ENCODE data around the gene GPRIN1.

The GPRIN1 gene

GRCh38 chr5:176577312-176578176 is 32.4 kb downstream of the GPRIN1 start:
- no peaks in the 10 kb centered on the region for H3K4me1 ChIP-seq (ENCODE audit: control insufficient read depth, insufficient read depth, low read length)
- TF ChIP-seq ZNF560 (tag by site-specific recombination; IDR thresholded peaks at IDR 0.05; ENCODE audit: borderline replicate concordance): no peak
- TF ChIP-seq GLI2 (tag by site-specific recombination; IDR thresholded peaks at IDR 0.05; ENCODE audit: borderline replicate concordance, low read depth): no peak
- no peak for TF ChIP-seq ZNF175 (tag by site-specific recombination; IDR thresholded peaks at IDR 0.05)
- no peak for TF ChIP-seq ZNF132 (tag by site-specific recombination; IDR thresholded peaks at IDR 0.05; ENCODE audit: borderline replicate concordance)
- no peak for TF ChIP-seq ZNF76 (tag by site-specific recombination; IDR thresholded peaks at IDR 0.05; ENCODE audit: borderline replicate concordance, low read depth)
- no peak for TF ChIP-seq ZNF423 (tag by site-specific recombination; IDR thresholded peaks at IDR 0.05)
- TF ChIP-seq ZNF324 (tag by site-specific recombination; IDR thresholded peaks at IDR 0.05): no peak
- TF ChIP-seq ZNF449 (tag by site-specific recombination; IDR thresholded peaks at IDR 0.05): no peak
- no peak for TF ChIP-seq ZNF18 (tag by site-specific recombination; IDR thresholded peaks at IDR 0.05)
- no peak for TF ChIP-seq ZNF660 (tag by site-specific recombination; IDR thresholded peaks at IDR 0.05)
- TF ChIP-seq ZNF112 (tag by site-specific recombination; IDR thresholded peaks at IDR 0.05): no peak
- no peak for TF ChIP-seq ZNF513 (tag by site-specific recombination; IDR thresholded peaks at IDR 0.05)
- TF ChIP-seq ZNF621 (tag by site-specific recombination; IDR thresholded peaks at IDR 0.05): no peak
- no peak for TF ChIP-seq ZNF623 (tag by site-specific recombination; IDR thresholded peaks at IDR 0.05)
- TF ChIP-seq ZSCAN18 (tag by site-specific recombination; IDR thresholded peaks at IDR 0.05): no peak
- no peak for TF ChIP-seq ATF2 (tag by site-specific recombination; IDR thresholded peaks at IDR 0.05; ENCODE audit: low read depth)
- no peak for TF ChIP-seq ZNF174 (tag by site-specific recombination; IDR thresholded peaks at IDR 0.05)
- H3K36me3 ChIP-seq (ENCODE audit: control insufficient read depth in 2 of 2, insufficient read depth in 1 of 2, low read length in 2 of 2): no peaks in the 10 kb centered on the region
- CTCF ChIA-PET: interaction anchor here (0.6 to 1.6 kb wide), 5 partner anchors 39 to 711 kb away, joined by 3 to 6 read pairs (median 4); partner anchors contain the start of gene TSPAN17
- POLR2A ChIA-PET: interaction anchor here (0.5 kb wide), 1 partner anchor 31 kb away, joined by 5 read pairs; no protein-coding TSS in a partner anchor
- no peak overlapping the region for H3K4me3 ChIP-seq (ENCODE audit: low read depth, low read length)
- no peak overlapping the region for H3K27ac ChIP-seq (ENCODE audit: extremely low read depth, low read depth, low read length)
- H3K9me3 ChIP-seq (ENCODE audit: control insufficient read depth, insufficient read depth, low read depth, low read length): no peaks in the 10 kb centered on the region
